PC-9 (cell line): ENCODE results near the gene ZNF273. TPM values are rescaled to one million over a fixed set of nuclear protein-coding genes. Genes with fewer than 3 reads are reported as not detected.
"Not testable (repeated sequence)": the region's sequence is repeated elsewhere in the genome, so short reads cannot be mapped to it uniquely, and the experiment has no call there.

Experiments
- BruUV-seq: library from RNA; stranded (reverse); fragments of 400-500 nt; replicated peaks from 2 replicates; lab custom pipeline; 2021; lab: Mats Ljungman, UMichigan
- CTCF ChIA-PET: fragments of 300-600 bp; sonication (Branson Sonifier 250); formaldehyde crosslinking; loops from one replicate; lab custom pipeline; 2022; ENCODE audit warnings: antibody characterized with exemption; lab: Charles Lee
- POLR2A ChIA-PET: fragments of 300-600 bp; sonication (Branson Sonifier 250); formaldehyde crosslinking; loops from one replicate; lab custom pipeline; 2022; ENCODE audit warnings: antibody characterized with exemption; ENCODE audit not compliant: unreplicated experiment; lab: Charles Lee
- DNase-seq, 2 experiments: peaks; one replicate each; pipeline versions ENCODE4 v3.0.0 to v3.0.0-alpha.2; 2015 to 2022; ENCODE audit warnings: mixed read lengths in 1 of 2
- H2AFZ ChIP-seq: fragments of 200-600 bp; sonication (generic); 2 replicates; pipeline ENCODE4 v1.8.1; 2017; ENCODE audit warnings: antibody characterized with exemption
- H3F3A ChIP-seq: fragments of 200-600 bp; sonication (generic); 2 replicates; pipeline ENCODE4 v1.8.1; 2017; ENCODE audit warnings: antibody characterized with exemption, mild to moderate bottlenecking, low read depth; ENCODE audit not compliant: insufficient read depth
- H3K27ac ChIP-seq: fragments of 200-600 bp; sonication (generic); 2 replicates; pipeline ENCODE4 v1.6.1; 2016; ENCODE audit warnings: mixed run types
- H3K27me3 ChIP-seq: fragments of 200-600 bp; sonication (generic); 2 replicates; pipeline ENCODE4 v1.6.1; 2016; ENCODE audit warnings: low read depth, mixed run types; ENCODE audit not compliant: insufficient read depth
- H3K36me3 ChIP-seq: fragments of 200-600 bp; sonication (generic); 2 replicates; pipeline ENCODE4 v1.6.1; 2016; ENCODE audit warnings: low read depth, mixed run types
- H3K4me1 ChIP-seq: fragments of 200-600 bp; sonication (generic); replicated peaks from 2 replicates; pipeline ENCODE4 v1.6.1; 2016; ENCODE audit warnings: mixed run types; ENCODE audit not compliant: insufficient read depth
- H3K4me2 ChIP-seq: fragments of 200-600 bp; sonication (generic); 2 replicates; pipeline ENCODE4 v1.6.1; 2017; ENCODE audit warnings: mixed run types
- H3K4me3 ChIP-seq: fragments of 200-600 bp; sonication (generic); 2 replicates; pipeline ENCODE4 v1.6.1; 2016; ENCODE audit warnings: mixed run types
- H3K79me2 ChIP-seq: fragments of 200-600 bp; sonication (generic); 2 replicates; pipeline ENCODE4 v1.6.1; 2017; ENCODE audit warnings: low read depth, mixed run types
- H3K9me2 ChIP-seq: fragments of 200-600 bp; sonication (generic); 2 replicates; pipeline ENCODE4 v1.8.1; 2017; ENCODE audit warnings: mild to moderate bottlenecking; ENCODE audit not compliant: insufficient read depth
- H3K9me3 ChIP-seq: fragments of 200-600 bp; sonication (generic); 2 replicates; pipeline ENCODE4 v1.8.1; 2016; ENCODE audit warnings: low read depth; ENCODE audit not compliant: insufficient read depth
- H4K20me1 ChIP-seq: fragments of 200-600 bp; sonication (generic); 2 replicates; pipeline ENCODE4 v1.8.1; 2017; ENCODE audit not compliant: insufficient read depth
- CTCF ChIP-seq: fragments of 200-600 bp; sonication (generic); conservative IDR thresholded peaks from 2 replicates; pipeline ENCODE4 v1.6.1; 2017; ENCODE audit warnings: mixed run types, antibody characterized with exemption, mild to moderate bottlenecking, moderate library complexity
- EZH2 ChIP-seq: fragments of 200-600 bp; sonication (generic); IDR thresholded peaks from 2 replicates; pipeline ENCODE4 v1.8.0; 2017; ENCODE audit warnings: antibody characterized with exemption, low read depth
- intact Hi-C: fragments of 100-400 bp; cut with micrococcal nuclease; formaldehyde crosslinking; loops from one replicate; pipeline ENCODE4 v1.10.0; 2022; ENCODE audit not compliant: unreplicated experiment
- total RNA-seq: library from RNA; stranded (reverse); gene quantifications from 2 replicates; pipeline ENCODE4 v1.2.3, GENCODE V29; 2021

Gene ZNF273
- total RNA-seq, 1 experiment from 2014 or later: 4.6 TPM

- H4K20me1 ChIP-seq: no peaks in the 10 kb centered on the region
- H3K36me3 ChIP-seq: no peaks in the 10 kb centered on the region
- H2AFZ ChIP-seq: no peak overlapping the region
- ChIA-PET POLR2A (no interaction called here), CTCF (no interaction called here)
- no peak overlapping the region for H3K4me2 ChIP-seq
- no peaks in the 10 kb centered on the region for H3K9me2 ChIP-seq
- H3K27me3 ChIP-seq: peaks cover 47% of the 10 kb centered on the region
- H3K4me3 ChIP-seq: no peak overlapping the region
- H3K79me2 ChIP-seq: no peaks in the 10 kb centered on the region
- TF ChIP-seq EZH2 (no peak), CTCF (no peak)
- H3F3A ChIP-seq: no peaks in the 10 kb centered on the region
- DNase-seq: no peak
- no TSS peak for BruUV-seq
- H3K27ac ChIP-seq: no peak overlapping the region
- H3K9me3 ChIP-seq: no peaks in the 10 kb centered on the region
- intact Hi-C loops: no loop called here
- no peaks in the 10 kb centered on the region for H3K4me1 ChIP-seq
Measured at GRCh38 chr7:64888561-64888900, 14.5 kb upstream of the ZNF273 start.

- no peaks in the 10 kb centered on the region for H4K20me1 ChIP-seq
- H3K27ac ChIP-seq: no peak overlapping the region
- no peaks in the 10 kb centered on the region for H3K36me3 ChIP-seq
- intact Hi-C loops: no loop called here
- no peaks in the 10 kb centered on the region for H3K9me3 ChIP-seq
- no peaks in the 10 kb centered on the region for H3K79me2 ChIP-seq
- no peak overlapping the region for H3K4me3 ChIP-seq
- BruUV-seq: no TSS peak
- no peaks in the 10 kb centered on the region for H3K4me1 ChIP-seq
- H3K9me2 ChIP-seq: no peaks in the 10 kb centered on the region
- H2AFZ ChIP-seq: no peak overlapping the region
- CTCF ChIA-PET: no interaction called here
- no peak overlapping the region for H3K4me2 ChIP-seq
- POLR2A ChIA-PET: no interaction called here
- H3K27me3 ChIP-seq: peaks cover 41% of the 10 kb centered on the region
- TF ChIP-seq CTCF: no peak
- TF ChIP-seq EZH2: no peak
- peak in 1 of 2 experiments; percentile 7 for DNase-seq
- no peaks in the 10 kb centered on the region for H3F3A ChIP-seq
Measured at GRCh38 chr7:64888901-64889685, 14.0 kb upstream of the ZNF273 start.

GRCh38 chr7:64889686-64890162 is 13.3 kb upstream of the ZNF273 start:
- Histone ChIP-seq H3K36me3 (no peaks in the 10 kb centered on the region), H3K4me1 (no peaks in the 10 kb centered on the region), H3F3A (no peaks in the 10 kb centered on the region), H3K4me3 (no peak overlapping the region), H3K27me3 (peaks cover 35% of the 10 kb centered on the region), H3K27ac (no peak overlapping the region), H3K9me3 (no peaks in the 10 kb centered on the region), H2AFZ (no peak overlapping the region), H3K79me2 (no peaks in the 10 kb centered on the region), H3K9me2 (no peaks in the 10 kb centered on the region), H4K20me1 (no peaks in the 10 kb centered on the region), H3K4me2 (no peak overlapping the region)
- intact Hi-C loops: no loop called here
- no peak for DNase-seq
- POLR2A ChIA-PET: interaction anchor here (0.6 kb wide), 1 partner anchor 582 kb away, joined by 4 read pairs; no protein-coding TSS in a partner anchor
- CTCF ChIA-PET: no interaction called here
- TF ChIP-seq EZH2: no peak
- no peak for TF ChIP-seq CTCF
- no TSS peak for BruUV-seq

GRCh38 chr7:64890273-64890672 is 12.8 kb upstream of the ZNF273 start:
- H3K27me3 ChIP-seq: peaks cover 30% of the 10 kb centered on the region
- CTCF ChIA-PET, H3F3A ChIP-seq, BruUV-seq, H4K20me1 ChIP-seq, H3K79me2 ChIP-seq, intact Hi-C loops, H3K4me1 ChIP-seq, H3K4me2 ChIP-seq, H3K27ac ChIP-seq, DNase-seq, H3K4me3 ChIP-seq, H3K9me3 ChIP-seq, H3K36me3 ChIP-seq, H2AFZ ChIP-seq, H3K9me2 ChIP-seq: not testable (repeated sequence)
- POLR2A ChIA-PET: interaction anchor here (0.6 kb wide), 1 partner anchor 583 kb away, joined by 4 read pairs; no protein-coding TSS in a partner anchor
